Body of pancreas (tissue), 4 donors: ENCODE data around the gene PARP11.

ENCODE experiments used
- CTCF ChIP-seq, 7 experiments: fragments of 450-650 bp in 4 of 7; fragments of 200-600 bp in 3 of 7; sonication (generic) in 3 of 7; IDR thresholded peaks; one replicate each; pipeline ENCODE4 v1.5.1; 2016 to 2019; ENCODE audit warnings: antibody characterized with exemption in 7 of 7
- POLR2A ChIP-seq, 3 donors: fragments of 450-650 bp; IDR thresholded peaks; one replicate each; pipeline ENCODE4 v1.6.1; 2016; ENCODE audit warnings: antibody characterized with exemption in 3 of 3, mild to moderate bottlenecking in 2 of 3

- no peak for TF ChIP-seq POLR2A (IDR thresholded peaks at IDR 0.05)
- no peak for TF ChIP-seq CTCF (IDR thresholded peaks at IDR 0.05)
Measured at GRCh38 chr12:3828888-3829287, 44.3 kb downstream of the PARP11 start.
